OCI-LY3 (cell line): ENCODE measurements around the gene VAMP5.

Experiments
- EZH2phosphoT487 ChIP-seq: fragments of 200-600 bp; shearing (Covaris generic); IDR thresholded peaks from 2 replicates; pipeline ENCODE4 v1.6.1; 2018; ENCODE audit warnings: antibody characterized with exemption, mixed run types, low read depth
- TF ChIP-seq, protein P1 (sequence below): fragments of 200-600, 300-600 bp; sonication (generic); IDR thresholded peaks from 2 replicates; pipeline ENCODE4 v1.5.1; 2014; ENCODE audit warnings: antibody characterized with exemption, low read length, low read depth

GRCh38 chr2:85579266-85579935, 4.8 kb upstream of the VAMP5 start:
- TF ChIP-seq, protein P1, sequence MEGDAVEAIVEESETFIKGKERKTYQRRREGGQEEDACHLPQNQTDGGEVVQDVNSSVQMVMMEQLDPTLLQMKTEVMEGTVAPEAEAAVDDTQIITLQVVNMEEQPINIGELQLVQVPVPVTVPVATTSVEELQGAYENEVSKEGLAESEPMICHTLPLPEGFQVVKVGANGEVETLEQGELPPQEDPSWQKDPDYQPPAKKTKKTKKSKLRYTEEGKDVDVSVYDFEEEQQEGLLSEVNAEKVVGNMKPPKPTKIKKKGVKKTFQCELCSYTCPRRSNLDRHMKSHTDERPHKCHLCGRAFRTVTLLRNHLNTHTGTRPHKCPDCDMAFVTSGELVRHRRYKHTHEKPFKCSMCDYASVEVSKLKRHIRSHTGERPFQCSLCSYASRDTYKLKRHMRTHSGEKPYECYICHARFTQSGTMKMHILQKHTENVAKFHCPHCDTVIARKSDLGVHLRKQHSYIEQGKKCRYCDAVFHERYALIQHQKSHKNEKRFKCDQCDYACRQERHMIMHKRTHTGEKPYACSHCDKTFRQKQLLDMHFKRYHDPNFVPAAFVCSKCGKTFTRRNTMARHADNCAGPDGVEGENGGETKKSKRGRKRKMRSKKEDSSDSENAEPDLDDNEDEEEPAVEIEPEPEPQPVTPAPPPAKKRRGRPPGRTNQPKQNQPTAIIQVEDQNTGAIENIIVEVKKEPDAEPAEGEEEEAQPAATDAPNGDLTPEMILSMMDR: no peak
- no peak for TF ChIP-seq EZH2phosphoT487
